H9 (cell line): ENCODE data around the gene BZW2. TPM values are rescaled to one million over a fixed set of nuclear protein-coding genes. Genes with fewer than 3 reads are reported as not detected.
A peak's percentile ranks its signal among the peaks of the same experiment; 100 is the strongest.

ENCODE experiments used
- DNase-seq: peaks from one replicate; pipeline ENCODE4 v3.0.0-alpha.2; 2017
- H2AFZ ChIP-seq: one replicate; pipeline ENCODE4 v1.6.1; 2013; ENCODE audit warnings: mild to moderate bottlenecking, low read length, control low read depth, moderate library complexity
- H2AK5ac ChIP-seq: 2 replicates; pipeline ENCODE4 v1.6.1; 2013; ENCODE audit warnings: low read length, control low read depth, mixed read lengths; ENCODE audit not compliant: insufficient read length
- H2BK120ac ChIP-seq: one replicate; pipeline ENCODE4 v1.6.1; 2013; ENCODE audit warnings: low read depth, mild to moderate bottlenecking, low read length, control low read depth, inconsistent platforms; ENCODE audit not compliant: poor library complexity, severe bottlenecking
- H2BK12ac ChIP-seq: 2 replicates; pipeline ENCODE4 v1.6.1; 2013; ENCODE audit warnings: low read length, control low read depth, mixed read lengths, low read depth; ENCODE audit not compliant: insufficient read length
- H2BK15ac ChIP-seq: 2 replicates; pipeline ENCODE4 v1.6.1; 2013; ENCODE audit warnings: low read depth, low read length, control low read depth
- H2BK20ac ChIP-seq: one replicate; pipeline ENCODE4 v1.6.1; 2013; ENCODE audit warnings: low read depth, mild to moderate bottlenecking, low read length, control low read depth, inconsistent platforms; ENCODE audit not compliant: poor library complexity, severe bottlenecking
- H2BK5ac ChIP-seq: 2 replicates; pipeline ENCODE4 v1.6.1; 2013; ENCODE audit warnings: low read length, control low read depth, mixed read lengths; ENCODE audit not compliant: insufficient read length
- H3K14ac ChIP-seq: 2 replicates; pipeline ENCODE4 v1.6.1; 2013; ENCODE audit warnings: low read length, control low read depth; ENCODE audit not compliant: insufficient read depth
- H3K18ac ChIP-seq: 2 replicates; pipeline ENCODE4 v1.6.1; 2013; ENCODE audit warnings: low read depth, mild to moderate bottlenecking, mixed read lengths, low read length, control low read depth; ENCODE audit not compliant: insufficient read length
- H3K23ac ChIP-seq: 2 replicates; pipeline ENCODE4 v1.6.1; 2013; ENCODE audit warnings: low read length, control low read depth, mixed read lengths, low read depth; ENCODE audit not compliant: insufficient read length
- H3K23me2 ChIP-seq: 2 replicates; pipeline ENCODE4 v1.6.1; 2013; ENCODE audit warnings: low read depth, mild to moderate bottlenecking, mixed read lengths, low read length, control low read depth; ENCODE audit not compliant: insufficient read length, poor library complexity, severe bottlenecking
- H3K27ac ChIP-seq: 2 replicates; pipeline ENCODE4 v1.5.1; 2013; ENCODE audit warnings: low read length, control low read depth, mixed read lengths, low read depth; ENCODE audit not compliant: insufficient read length
- H3K27me3 ChIP-seq: 2 replicates; pipeline ENCODE4 v1.6.1; 2013; ENCODE audit warnings: low read length, control low read depth, inconsistent platforms; ENCODE audit not compliant: insufficient read depth
- H3K4ac ChIP-seq: 2 replicates; pipeline ENCODE4 v1.6.1; 2013; ENCODE audit warnings: low read depth, mild to moderate bottlenecking, control low read depth, inconsistent platforms, low read length, moderate library complexity
- H3K4me1 ChIP-seq: 2 replicates; pipeline ENCODE4 v1.6.1; 2013; ENCODE audit warnings: low read length, control low read depth, inconsistent platforms; ENCODE audit not compliant: insufficient read depth
- H3K4me2 ChIP-seq: 2 replicates; pipeline ENCODE4 v1.6.1; 2013; ENCODE audit warnings: low read length, control low read depth, mixed read lengths; ENCODE audit not compliant: insufficient read length, insufficient read depth
- H3K56ac ChIP-seq: 2 replicates; pipeline ENCODE4 v1.6.1; 2013; ENCODE audit warnings: low read depth, mild to moderate bottlenecking, mixed read lengths, low read length, control low read depth; ENCODE audit not compliant: insufficient read length
- H3K79me1 ChIP-seq: 2 replicates; pipeline ENCODE4 v1.6.1; 2013; ENCODE audit warnings: low read depth, mild to moderate bottlenecking, moderate library complexity, low read length, control low read depth, inconsistent platforms; ENCODE audit not compliant: insufficient read depth, poor library complexity, severe bottlenecking
- H3K79me2 ChIP-seq: 2 replicates; pipeline ENCODE4 v1.6.1; 2013; ENCODE audit warnings: low read length, control low read depth, inconsistent platforms; ENCODE audit not compliant: insufficient read depth
- H3K9ac ChIP-seq: 2 replicates; pipeline ENCODE4 v1.6.1; 2013; ENCODE audit warnings: low read length, control low read depth, mixed read lengths; ENCODE audit not compliant: insufficient read length; ENCODE audit errors: extremely low read depth
- H3K9me3 ChIP-seq: one replicate; pipeline ENCODE4 v1.6.1; 2013; ENCODE audit warnings: low read depth, low read length, inconsistent platforms; ENCODE audit not compliant: control insufficient read depth
- H3T11ph ChIP-seq: one replicate; pipeline ENCODE4 v1.6.1; 2013; ENCODE audit warnings: mild to moderate bottlenecking, low read length, control low read depth, inconsistent platforms
- H4K20me1 ChIP-seq: one replicate; pipeline ENCODE4 v1.6.1; 2013; ENCODE audit not compliant: control insufficient read depth, insufficient read length, insufficient read depth
- H4K5ac ChIP-seq: 2 replicates; pipeline ENCODE4 v1.6.1; 2013; ENCODE audit warnings: low read depth, mild to moderate bottlenecking, mixed read lengths, low read length, control low read depth; ENCODE audit not compliant: insufficient read length
- H4K8ac ChIP-seq: replicated peaks from 2 replicates; pipeline ENCODE4 v1.6.1; 2013; ENCODE audit warnings: low read length, control low read depth, mixed read lengths, low read depth; ENCODE audit not compliant: insufficient read length
- H4K91ac ChIP-seq: 2 replicates; pipeline ENCODE4 v1.6.1; 2013; ENCODE audit warnings: low read depth, mild to moderate bottlenecking, moderate library complexity, mixed read lengths, low read length, control low read depth; ENCODE audit not compliant: insufficient read length
- H3K27ac Mint-ChIP-seq, 3 experiments: 2 replicates in 2 of 3; 3 replicates in 1 of 3; pipeline ENCODE4 v1.8.0; 2020 to 2021; ENCODE audit warnings: mixed read lengths in 3 of 3, mild to moderate bottlenecking in 1 of 3, moderate library complexity in 1 of 3
- H3K27me3 Mint-ChIP-seq: 2 replicates; pipeline ENCODE4 v1.8.0; 2021; ENCODE audit warnings: low read depth, mild to moderate bottlenecking, moderate library complexity, mixed read lengths
- H3K36me3 Mint-ChIP-seq, 3 experiments: 2 replicates in 2 of 3; 3 replicates in 1 of 3; pipeline ENCODE4 v1.8.0; 2020 to 2021; ENCODE audit warnings: low read depth in 3 of 3, mixed read lengths in 3 of 3; ENCODE audit not compliant: insufficient read depth in 1 of 3
- H3K4me1 Mint-ChIP-seq, 2 experiments: 2 replicates each; pipeline ENCODE4 v1.8.0; 2020; ENCODE audit warnings: mixed read lengths in 2 of 2
- H3K4me3 Mint-ChIP-seq, 2 experiments: 2 replicates in 1 of 2; 3 replicates in 1 of 2; pipeline ENCODE4 v1.8.0; 2020 to 2021; ENCODE audit warnings: mild to moderate bottlenecking in 2 of 2, mixed read lengths in 2 of 2, moderate library complexity in 1 of 2
- H3K9me3 Mint-ChIP-seq, 2 experiments: 2 replicates in 1 of 2; 3 replicates in 1 of 2; pipeline ENCODE4 v1.8.0; 2020; ENCODE audit warnings: mild to moderate bottlenecking in 2 of 2, mixed read lengths in 2 of 2, moderate library complexity in 1 of 2
- WGBS: extraction: QIAGEN DNeasy Blood & Tissue Kit; methylation state at CpG from one replicate; pipeline ENCODE4 v1.1.7; 2013; ENCODE audit warnings: missing lambda C conversion rate, low lambda C conversion rate, mixed read lengths; ENCODE audit not compliant: insufficient read length; ENCODE audit errors: extremely low coverage; 5-methylcytosine and 5-hydroxymethylcytosine counted together
- total RNA-seq: library from RNA; stranded (reverse); gene quantifications from 2 replicates; pipeline ENCODE4 v1.2.1, GENCODE V29; 2021
- TF ChIP-seq, protein P1 (sequence below): fragments of 200-600 bp; sonication (generic); conservative IDR thresholded peaks from 3 replicates; pipeline ENCODE4 v1.8.0; 2021; ENCODE audit warnings: antibody characterized with exemption, mild to moderate bottlenecking

Gene BZW2
- total RNA-seq, 1 experiment from 2014 or later, result 64.6 TPM

DNA sequence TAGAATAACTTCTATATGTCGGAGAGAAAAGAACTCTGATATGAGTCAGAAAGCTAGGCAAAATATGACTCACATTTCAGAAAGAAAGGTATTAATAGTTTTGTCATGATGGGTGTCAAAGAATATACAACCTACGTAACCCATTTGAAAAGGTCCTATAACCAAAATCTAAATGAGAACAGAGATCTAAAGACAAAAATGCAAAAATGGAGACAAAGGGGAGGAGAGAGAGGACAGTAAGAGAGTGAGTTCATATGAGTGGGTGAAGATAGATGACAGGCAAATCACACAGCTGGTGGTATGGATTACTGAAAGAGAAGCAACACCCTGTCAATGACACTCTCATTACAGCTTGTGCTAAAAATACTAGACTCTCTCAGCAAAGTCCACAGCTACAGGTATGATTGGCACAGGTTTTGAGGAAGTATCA, 26.0 kb upstream of the BZW2 start:
- H4K5ac ChIP-seq, result no peak overlapping the region
- H4K8ac ChIP-seq, result no peak overlapping the region
- no peak overlapping the region for H3K4me3 Mint-ChIP-seq
- no peaks in the 10 kb centered on the region; the same call in 1 of the 2 replicates for H3K4me1 ChIP-seq
- no peak overlapping the region for H2BK12ac ChIP-seq
- no peaks in the 10 kb centered on the region for H3K79me1 ChIP-seq
- no peaks in the 10 kb centered on the region for H3K27me3 ChIP-seq
- no CpG with 5 or more reads among the region's 2 CpGs for WGBS
- no peaks in the 10 kb centered on the region; a peak in 1 of 5 replicates for H3K9me3 Mint-ChIP-seq
- H3T11ph ChIP-seq, result no peak overlapping the region
- H3K18ac ChIP-seq, result no peak overlapping the region
- no peak overlapping the region for H2BK15ac ChIP-seq
- no peaks in the 10 kb centered on the region for H3K79me2 ChIP-seq
- no peak for DNase-seq
- H3K36me3 Mint-ChIP-seq, result peaks cover 3 to 29% (median 8%) of the 10 kb centered on the region in 3 experiments; a peak in 6 of 7 replicates
- H2AK5ac ChIP-seq, result no peak overlapping the region
- H3K27me3 Mint-ChIP-seq, result no peaks in the 10 kb centered on the region
- no peak overlapping the region for H4K91ac ChIP-seq
- H3K9ac ChIP-seq, result no peak overlapping the region
- no peaks in the 10 kb centered on the region for H4K20me1 ChIP-seq
- H2BK120ac ChIP-seq, result no peak overlapping the region
- no peak overlapping the region for H3K27ac ChIP-seq
- peak overlapping the region in 1 of 3 experiments; percentile 20; a peak in 1 of 7 replicates for H3K27ac Mint-ChIP-seq
- no peak overlapping the region for H3K14ac ChIP-seq
- no peak overlapping the region for H2BK5ac ChIP-seq
- H2BK20ac ChIP-seq, result no peak overlapping the region
- H2AFZ ChIP-seq, result no peak overlapping the region
- H3K4me1 Mint-ChIP-seq, result peaks cover 14 to 18% of the 10 kb centered on the region in 2 experiments
- TF ChIP-seq, protein P1, sequence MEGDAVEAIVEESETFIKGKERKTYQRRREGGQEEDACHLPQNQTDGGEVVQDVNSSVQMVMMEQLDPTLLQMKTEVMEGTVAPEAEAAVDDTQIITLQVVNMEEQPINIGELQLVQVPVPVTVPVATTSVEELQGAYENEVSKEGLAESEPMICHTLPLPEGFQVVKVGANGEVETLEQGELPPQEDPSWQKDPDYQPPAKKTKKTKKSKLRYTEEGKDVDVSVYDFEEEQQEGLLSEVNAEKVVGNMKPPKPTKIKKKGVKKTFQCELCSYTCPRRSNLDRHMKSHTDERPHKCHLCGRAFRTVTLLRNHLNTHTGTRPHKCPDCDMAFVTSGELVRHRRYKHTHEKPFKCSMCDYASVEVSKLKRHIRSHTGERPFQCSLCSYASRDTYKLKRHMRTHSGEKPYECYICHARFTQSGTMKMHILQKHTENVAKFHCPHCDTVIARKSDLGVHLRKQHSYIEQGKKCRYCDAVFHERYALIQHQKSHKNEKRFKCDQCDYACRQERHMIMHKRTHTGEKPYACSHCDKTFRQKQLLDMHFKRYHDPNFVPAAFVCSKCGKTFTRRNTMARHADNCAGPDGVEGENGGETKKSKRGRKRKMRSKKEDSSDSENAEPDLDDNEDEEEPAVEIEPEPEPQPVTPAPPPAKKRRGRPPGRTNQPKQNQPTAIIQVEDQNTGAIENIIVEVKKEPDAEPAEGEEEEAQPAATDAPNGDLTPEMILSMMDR, result no peak
- no peak overlapping the region for H3K4me2 ChIP-seq
- no peak overlapping the region for H3K23ac ChIP-seq
- H3K23me2 ChIP-seq, result no peaks in the 10 kb centered on the region
- no peak overlapping the region for H3K4ac ChIP-seq
- H3K9me3 ChIP-seq, result no peaks in the 10 kb centered on the region
- H3K56ac ChIP-seq, result no peak overlapping the region
